IPS-18a (cell line): ENCODE data around the gene UPP2.

ENCODE experiments used
- H3K27ac ChIP-seq: one replicate; pipeline ENCODE4 v1.5.1; 2013; ENCODE audit warnings: low read length
- H3K27me3 ChIP-seq: one replicate; pipeline ENCODE4 v1.6.1; 2013; ENCODE audit warnings: mild to moderate bottlenecking, low read length; ENCODE audit not compliant: control insufficient read depth, insufficient read depth
- H3K36me3 ChIP-seq: one replicate; pipeline ENCODE4 v1.6.1; 2013; ENCODE audit warnings: low read depth, low read length; ENCODE audit not compliant: control insufficient read depth
- H3K4me1 ChIP-seq: one replicate; pipeline ENCODE4 v1.6.1; 2013; ENCODE audit warnings: low read depth, low read length; ENCODE audit not compliant: control insufficient read depth
- H3K4me3 ChIP-seq: one replicate; pipeline ENCODE4 v1.5.1; 2013; ENCODE audit warnings: low read length
- H3K9ac ChIP-seq: one replicate; pipeline ENCODE4 v1.6.1; 2013; ENCODE audit warnings: mild to moderate bottlenecking, low read length, moderate library complexity
- H3K9me3 ChIP-seq: one replicate; pipeline ENCODE4 v1.6.1; 2013; ENCODE audit warnings: low read depth, low read length; ENCODE audit not compliant: control insufficient read depth

Gene UPP2

DNA sequence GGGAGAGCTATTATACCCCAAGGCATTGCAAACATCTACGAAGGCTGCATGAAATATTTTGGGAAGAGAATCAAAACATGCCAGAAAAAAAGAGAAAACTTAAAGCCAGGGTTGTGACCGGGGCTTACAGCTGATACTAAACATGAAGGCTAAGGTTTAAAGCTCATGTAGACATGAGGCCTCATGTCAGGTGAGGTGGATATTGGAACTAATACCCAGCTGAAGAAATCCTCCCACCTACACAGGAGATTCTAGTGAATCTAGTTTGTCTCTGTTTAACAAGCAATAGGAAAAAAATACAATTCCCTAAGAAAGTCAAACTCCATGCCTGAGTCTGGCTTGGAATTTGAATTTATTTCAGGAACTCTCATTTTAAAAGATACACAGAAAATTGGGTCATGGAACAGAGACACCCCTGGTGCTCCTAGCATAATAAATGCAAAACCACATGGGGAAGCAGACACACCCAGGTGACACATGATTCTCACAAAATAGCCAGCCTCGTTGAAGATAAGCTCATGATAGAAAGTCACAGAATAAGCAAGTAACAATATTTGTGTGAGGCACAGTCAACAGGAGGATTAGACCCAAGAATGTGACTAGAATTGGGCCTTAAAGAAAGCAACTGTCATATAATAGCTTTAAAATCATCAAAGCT is 42.2 kb downstream of the UPP2 start:
- Histone ChIP-seq H3K9me3 (no peaks in the 10 kb centered on the region), H3K27ac (no peak overlapping the region), H3K4me1 (no peaks in the 10 kb centered on the region), H3K36me3 (no peaks in the 10 kb centered on the region), H3K4me3 (no peak overlapping the region), H3K9ac (no peak overlapping the region), H3K27me3 (no peaks in the 10 kb centered on the region)

DNA sequence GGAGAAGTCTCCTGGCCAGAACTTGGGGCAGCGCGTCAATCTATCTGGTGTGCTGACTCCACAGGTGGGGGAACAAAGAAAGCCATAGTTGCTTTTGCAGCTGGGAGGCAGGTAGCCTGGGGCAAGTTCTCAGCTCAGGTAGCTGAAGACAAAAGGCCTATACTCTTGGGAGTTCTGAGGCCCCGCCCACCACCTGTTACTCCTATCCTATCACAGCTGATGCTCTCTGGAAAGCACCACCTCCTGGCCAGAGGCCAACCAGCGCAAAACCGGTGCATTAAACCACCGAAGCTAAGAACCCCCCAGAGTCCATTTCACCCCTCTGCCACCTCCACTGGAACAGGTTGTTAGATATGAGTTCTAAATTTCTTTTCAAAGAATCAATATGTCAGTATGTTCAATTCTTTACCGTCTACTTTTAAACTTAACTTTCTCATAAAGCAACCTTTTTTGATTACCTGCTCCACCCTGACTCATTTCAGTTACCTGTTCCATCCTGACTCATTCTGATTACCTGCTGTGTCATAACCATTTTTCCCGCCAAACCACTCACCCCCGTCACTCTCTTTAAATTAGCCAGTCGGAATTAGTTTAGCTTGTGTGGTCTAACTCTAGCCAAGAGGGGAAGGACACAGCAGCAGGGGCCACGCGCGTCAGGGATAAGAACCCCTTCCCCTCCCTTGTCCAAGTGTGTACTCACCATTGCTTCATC is 43.4 kb downstream of the UPP2 start:
- Histone ChIP-seq H3K27ac (no peak overlapping the region), H3K36me3 (no peaks in the 10 kb centered on the region), H3K4me3 (no peak overlapping the region), H3K4me1 (no peaks in the 10 kb centered on the region), H3K27me3 (no peaks in the 10 kb centered on the region), H3K9me3 (no peaks in the 10 kb centered on the region), H3K9ac (no peak overlapping the region)

DNA sequence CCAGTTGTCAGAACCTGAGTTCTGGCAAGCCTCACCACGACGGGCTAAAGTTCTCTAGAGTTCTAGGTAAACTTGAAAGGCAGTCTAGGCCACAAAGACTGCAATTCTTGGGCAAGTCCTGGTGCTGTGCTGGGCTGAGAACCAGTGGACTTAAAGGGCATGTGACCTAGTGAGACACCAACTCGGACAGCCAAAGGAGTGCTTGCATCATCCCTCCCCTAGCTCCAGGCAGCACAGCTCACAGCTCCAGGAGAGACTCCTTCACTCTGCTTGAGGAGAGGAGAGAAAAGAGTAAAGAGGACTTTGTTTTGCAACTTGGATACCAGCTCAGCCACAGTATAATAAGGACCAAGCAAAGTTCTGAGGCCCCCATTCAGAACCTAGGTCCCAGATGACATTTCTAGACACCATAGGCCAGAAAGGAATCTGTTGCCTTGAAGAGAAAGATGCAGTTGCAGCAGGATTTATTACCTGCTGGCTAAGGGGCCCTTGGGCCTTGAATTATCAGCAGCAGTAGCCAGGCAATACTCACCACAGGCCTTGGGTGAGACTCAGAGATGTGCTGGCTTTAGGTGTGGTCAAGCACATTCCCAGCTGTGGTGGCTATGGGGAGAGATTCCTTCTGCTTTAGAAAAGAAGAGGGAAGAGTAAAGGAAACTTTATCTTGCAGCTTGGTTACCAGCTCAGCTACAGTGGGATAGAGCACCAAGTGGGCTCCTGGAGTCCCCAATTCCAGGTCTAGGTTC is 51.8 kb downstream of the UPP2 start:
- no peaks in the 10 kb centered on the region for H3K9me3 ChIP-seq
- H3K9ac ChIP-seq: no peak overlapping the region
- no peaks in the 10 kb centered on the region for H3K4me1 ChIP-seq
- H3K27ac ChIP-seq: no peak overlapping the region
- no peak overlapping the region for H3K4me3 ChIP-seq
- no peaks in the 10 kb centered on the region for H3K27me3 ChIP-seq
- H3K36me3 ChIP-seq: no peaks in the 10 kb centered on the region

DNA sequence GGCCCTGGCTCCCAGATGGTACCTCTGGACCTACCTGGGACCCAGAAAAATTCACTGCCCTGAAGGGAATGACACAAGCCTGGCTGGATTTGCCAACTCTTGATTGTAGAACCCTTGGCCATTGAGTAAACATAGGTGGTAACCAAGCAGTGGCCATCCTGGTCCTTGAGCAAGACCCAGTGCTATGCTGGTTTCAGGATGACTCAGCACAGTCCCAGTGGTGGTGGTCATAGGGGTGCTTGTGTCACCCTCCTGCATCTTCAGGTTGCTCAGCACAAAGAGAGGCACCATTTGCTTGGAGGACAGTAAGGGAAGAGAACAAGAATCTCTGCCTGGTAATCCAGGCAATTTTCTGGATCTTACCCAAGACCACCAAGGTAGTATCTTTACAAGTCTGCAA is 52.9 kb downstream of the UPP2 start:
- no peaks in the 10 kb centered on the region for H3K9me3 ChIP-seq

DNA sequence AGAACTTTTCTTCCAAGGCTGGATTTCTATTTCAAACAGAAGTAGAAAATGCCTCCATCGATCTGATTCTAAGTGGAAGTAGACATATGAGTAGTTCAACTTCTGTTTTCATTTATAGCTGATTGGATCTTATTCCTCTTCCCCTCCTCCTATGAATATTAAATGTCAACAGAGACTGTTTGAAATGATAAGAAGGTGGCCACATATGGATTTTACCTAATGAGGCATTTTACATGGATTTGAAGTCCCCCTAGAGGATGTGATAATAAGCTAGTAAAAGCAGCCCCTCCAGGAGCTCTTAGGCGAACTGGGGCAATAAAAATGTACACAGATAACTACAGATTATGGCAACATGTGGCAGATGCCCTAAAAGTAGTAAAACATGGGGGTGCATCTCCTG is 71.0 kb downstream of the UPP2 start:
- Histone ChIP-seq H3K9ac (no peak overlapping the region), H3K27me3 (no peaks in the 10 kb centered on the region), H3K4me1 (no peaks in the 10 kb centered on the region), H3K27ac (no peak overlapping the region), H3K4me3 (no peak overlapping the region), H3K36me3 (no peaks in the 10 kb centered on the region), H3K9me3 (no peaks in the 10 kb centered on the region)

More for the DNA sequence above, 52.9 kb downstream of the UPP2 start:
- no peaks in the 10 kb centered on the region for H3K4me1 ChIP-seq
- no peak overlapping the region for H3K4me3 ChIP-seq
- H3K36me3 ChIP-seq: no peaks in the 10 kb centered on the region
- no peak overlapping the region for H3K27ac ChIP-seq
- H3K9ac ChIP-seq: no peak overlapping the region
- H3K27me3 ChIP-seq: no peaks in the 10 kb centered on the region

DNA sequence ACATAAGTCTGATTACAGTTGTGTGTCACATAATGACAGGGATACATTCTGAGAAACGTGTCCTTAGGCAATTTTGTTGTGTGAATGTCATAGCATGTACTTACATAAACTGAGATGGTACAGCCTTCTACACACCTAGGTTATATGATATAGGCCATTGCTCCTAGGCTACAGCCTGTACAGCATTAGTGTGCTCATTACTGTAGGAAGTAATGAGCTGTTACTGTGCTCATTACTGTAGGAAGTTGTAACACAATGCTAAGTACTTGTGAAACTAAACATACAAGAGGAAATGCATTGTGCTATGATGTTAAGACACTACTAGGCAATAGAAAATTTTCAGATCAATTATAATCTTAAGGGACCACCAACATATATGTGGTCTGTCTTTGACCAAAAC is 72.8 kb downstream of the UPP2 start:
- H3K9me3 ChIP-seq: no peaks in the 10 kb centered on the region
- H3K27me3 ChIP-seq: no peaks in the 10 kb centered on the region
- no peak overlapping the region for H3K9ac ChIP-seq
- no peaks in the 10 kb centered on the region for H3K36me3 ChIP-seq
- no peaks in the 10 kb centered on the region for H3K4me1 ChIP-seq
- no peak overlapping the region for H3K27ac ChIP-seq
- no peak overlapping the region for H3K4me3 ChIP-seq

DNA sequence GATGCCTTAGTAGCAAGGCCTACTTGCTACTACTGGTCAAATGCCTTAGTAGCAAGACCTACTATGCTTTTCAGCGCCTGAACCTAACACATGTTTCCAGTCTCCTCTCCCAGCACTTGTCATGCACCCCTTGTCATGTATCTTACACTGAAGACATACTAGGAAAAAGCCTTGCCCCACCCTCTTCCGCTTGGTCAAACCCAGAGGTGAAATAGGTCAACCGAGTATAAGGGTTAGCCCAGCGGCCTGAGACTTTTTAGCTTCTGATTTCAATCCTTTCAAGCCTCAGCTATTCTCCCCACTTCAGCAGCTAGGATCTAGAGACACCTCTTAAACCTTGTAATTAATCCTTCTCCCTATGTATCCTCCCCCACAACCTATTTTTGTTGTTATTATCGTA is 73.3 kb downstream of the UPP2 start:
- Histone ChIP-seq H3K9me3 (no peaks in the 10 kb centered on the region), H3K4me1 (no peaks in the 10 kb centered on the region), H3K9ac (no peak overlapping the region)

DNA sequence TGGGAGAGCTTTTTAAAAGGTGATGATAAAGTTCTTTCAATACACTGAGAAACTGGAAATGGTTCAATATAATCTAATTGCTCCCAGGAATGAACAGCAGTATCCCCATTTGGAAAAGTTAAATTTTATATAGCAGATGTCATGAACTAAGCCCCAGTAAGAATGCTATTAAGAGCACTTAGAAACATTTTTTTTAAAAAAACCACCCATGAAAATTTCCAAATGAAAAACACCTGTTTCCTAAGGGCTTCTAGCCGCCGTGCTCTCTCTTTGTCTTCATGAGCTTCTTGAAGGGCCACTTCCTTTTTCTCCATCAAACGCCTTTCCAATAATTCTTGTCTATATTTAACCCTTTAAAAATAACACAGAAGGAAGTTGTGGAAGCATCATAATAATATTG is 77.0 kb downstream of the UPP2 start:
- Histone ChIP-seq H3K27ac (no peak overlapping the region), H3K9me3 (no peaks in the 10 kb centered on the region), H3K4me3 (no peak overlapping the region), H3K36me3 (no peaks in the 10 kb centered on the region), H3K9ac (no peak overlapping the region), H3K4me1 (no peaks in the 10 kb centered on the region), H3K27me3 (no peaks in the 10 kb centered on the region)

More for the DNA sequence above, 73.3 kb downstream of the UPP2 start:
- Histone ChIP-seq H3K4me3 (no peak overlapping the region), H3K27me3 (no peaks in the 10 kb centered on the region), H3K36me3 (no peaks in the 10 kb centered on the region), H3K27ac (no peak overlapping the region)

DNA sequence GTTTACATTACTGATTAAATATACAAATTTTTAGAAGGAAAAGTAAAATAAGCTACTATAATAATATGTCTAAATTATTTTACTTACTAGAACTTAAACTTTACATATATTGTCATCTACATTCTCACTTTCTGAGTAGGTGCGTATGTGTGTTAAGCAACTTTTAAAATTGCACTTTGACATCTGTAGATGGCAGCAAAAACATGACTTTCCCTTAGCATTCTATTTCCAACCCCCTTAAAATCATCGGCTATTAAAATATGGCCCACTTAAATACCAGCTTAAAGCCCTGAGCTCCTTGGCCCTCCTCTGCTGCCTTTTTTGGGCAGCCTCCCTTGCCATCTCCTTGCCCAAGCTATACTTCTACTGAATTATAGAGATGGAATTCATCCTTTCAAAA is 78.0 kb downstream of the UPP2 start:
- Histone ChIP-seq H3K4me3 (no peak overlapping the region), H3K27me3 (no peaks in the 10 kb centered on the region), H3K27ac (no peak overlapping the region), H3K9me3 (no peaks in the 10 kb centered on the region), H3K4me1 (no peaks in the 10 kb centered on the region), H3K36me3 (no peaks in the 10 kb centered on the region), H3K9ac (no peak overlapping the region)

- H3K27ac ChIP-seq: no peak overlapping the region
- no peaks in the 10 kb centered on the region for H3K9me3 ChIP-seq
- H3K36me3 ChIP-seq: no peaks in the 10 kb centered on the region
- H3K27me3 ChIP-seq: no peaks in the 10 kb centered on the region
- no peak overlapping the region for H3K9ac ChIP-seq
- no peaks in the 10 kb centered on the region for H3K4me1 ChIP-seq
- no peak overlapping the region for H3K4me3 ChIP-seq
These were observed 79.5 kb downstream of the UPP2 start for GRCh38 chr2:158181171-158181570.

GRCh38 chr2:158182676-158183295 is 81.1 kb downstream of the UPP2 start:
- H3K27ac ChIP-seq: no peak overlapping the region
- no peak overlapping the region for H3K4me3 ChIP-seq
- H3K36me3 ChIP-seq: no peaks in the 10 kb centered on the region
- no peaks in the 10 kb centered on the region for H3K4me1 ChIP-seq
- H3K9ac ChIP-seq: no peak overlapping the region
- H3K9me3 ChIP-seq: no peaks in the 10 kb centered on the region
- H3K27me3 ChIP-seq: no peaks in the 10 kb centered on the region
